ENCODE results near the gene CSAG3.
"Not testable (repeated sequence)": the region's sequence is repeated elsewhere in the genome, so short reads cannot be mapped to it uniquely, and the experiment has no call there.

- not testable (repeated sequence) for TF ChIP-seq POLR2A, CTCF (IDR thresholded peaks at IDR 0.05)
Observed at GRCh38 chrX:152761582-152761981, 2.6 kb downstream of the CSAG3 start.
